Measurements from ENCODE around the gene GZMH. TPM values are rescaled to one million over a fixed set of nuclear protein-coding genes. Genes with fewer than 3 reads are reported as not detected.
"Not testable (repeated sequence)": the region's sequence is repeated elsewhere in the genome, so short reads cannot be mapped to it uniquely, and the experiment has no call there.

Gene GZMH
- total RNA-seq, 1 experiment from 2014 or later: not detected

- DNase-seq (ENCODE audit: low spot score): peak; percentile 63
These were observed 14.2 kb downstream of the GZMH start for GRCh38 chr14:24595073-24595808.

GRCh38 chr14:24591004-24591403, 18.5 kb downstream of the GZMH start:
- not testable (repeated sequence) for DNase-seq (ENCODE audit: low spot score)

- not testable (repeated sequence) for DNase-seq (ENCODE audit: low spot score)
These were observed 25.1 kb downstream of the GZMH start for GRCh38 chr14:24584402-24584801.

GRCh38 chr14:24578558-24578957, 30.9 kb downstream of the GZMH start:
- DNase-seq (ENCODE audit: low spot score): no peak

- no peak for DNase-seq (ENCODE audit: low spot score)
These were observed 32.7 kb downstream of the GZMH start for GRCh38 chr14:24576771-24577170.

- DNase-seq (ENCODE audit: low spot score): no peak
These were observed 33.3 kb downstream of the GZMH start, which contains the start of gene CTSG for GRCh38 chr14:24576182-24576581. TSS of gene CTSG (minus strand) at chr14:24576250. CDS start at chr14:24576223, 27 bp downstream.

- DNase-seq (ENCODE audit: low spot score): no peak
These were observed 35.2 kb downstream of the GZMH start for GRCh38 chr14:24574206-24574774.

- DNase-seq (ENCODE audit: low spot score): no peak
These were observed 43.2 kb downstream of the GZMH start for GRCh38 chr14:24566318-24566717.

- no peak for DNase-seq (ENCODE audit: low spot score)
These were observed 43.7 kb downstream of the GZMH start for GRCh38 chr14:24565766-24566165.

GRCh38 chr14:24563505-24563904, 46.0 kb downstream of the GZMH start:
- DNase-seq (ENCODE audit: low spot score): no peak

GRCh38 chr14:24556756-24557155, 52.7 kb downstream of the GZMH start:
- peak; percentile 46 for DNase-seq (ENCODE audit: low spot score)

Other genes with a start within 250 kb of the GZMH start
- 7.1 and 9.5 TPM in 2 replicates for gene NFATC4, start 241.5 kb downstream of the GZMH start, total RNA-seq (2014; rRNA removed; shearing (Covaris generic))
- 0.14 and 0.21 TPM in 2 replicates for gene NYNRIN, start 210.7 kb downstream of the GZMH start, total RNA-seq (2014; rRNA removed; shearing (Covaris generic))
- 0.08 and 0.29 TPM in 2 replicates for gene CBLN3, start 180.0 kb downstream of the GZMH start, total RNA-seq (2014; rRNA removed; shearing (Covaris generic))
- gene KHNYN, start 179.7 kb downstream of the GZMH start, total RNA-seq (2014; rRNA removed; shearing (Covaris generic)): 12.8 and 15.0 TPM in 2 replicates
- 8.6 and 11.3 TPM in 2 replicates for gene SDR39U1, start 166.9 kb downstream of the GZMH start, total RNA-seq (2014; rRNA removed; shearing (Covaris generic))
- gene CMA1, start 101.4 kb downstream of the GZMH start, total RNA-seq (2014; rRNA removed; shearing (Covaris generic)): not detected in 2 replicates
- gene CTSG, start 33.4 kb downstream of the GZMH start, total RNA-seq (2014; rRNA removed; shearing (Covaris generic)): not detected in 2 replicates
- gene GZMB, start 24.5 kb upstream of the GZMH start, total RNA-seq (2014; rRNA removed; shearing (Covaris generic)): not detected in 2 replicates

Data from H4 (cell line).